Liver (tissue), 9 donors: ENCODE measurements around the gene PRR15L. TPM values are rescaled to one million over a fixed set of nuclear protein-coding genes. Genes with fewer than 3 reads are reported as not detected.
A peak's percentile ranks its signal among the peaks of the same experiment; 100 is the strongest.

Experiments
- DNase-seq: peaks from one replicate; pipeline ENCODE4 v3.0.0-alpha.2; 2017; ENCODE audit warnings: low spot score
- H3K27ac ChIP-seq, 2 donors: one replicate each; pipeline ENCODE4 v1.7.0; 2013; ENCODE audit warnings: inconsistent platforms in 2 of 2, low read length in 2 of 2, control low read depth in 1 of 2, low read depth in 1 of 2, mild to moderate bottlenecking in 1 of 2
- H3K27me3 ChIP-seq, 4 donors: one replicate each; pipeline versions ENCODE4 v1.6.1 to v1.7.0; 2013; ENCODE audit warnings: low read length in 3 of 4, inconsistent platforms in 1 of 4, mild to moderate bottlenecking in 1 of 4, moderate library complexity in 1 of 4; ENCODE audit not compliant: control insufficient read depth in 4 of 4, insufficient read depth in 4 of 4
- H3K36me3 ChIP-seq, 4 donors: one replicate each; pipeline versions ENCODE4 v1.6.1 to v1.7.0; 2013; ENCODE audit warnings: low read length in 3 of 4, mild to moderate bottlenecking in 3 of 4, low read depth in 1 of 4, moderate library complexity in 1 of 4; ENCODE audit not compliant: control insufficient read depth in 4 of 4, insufficient read depth in 3 of 4
- H3K4me1 ChIP-seq, 4 donors: one replicate each; pipeline versions ENCODE4 v1.6.1 to v1.7.0; 2013; ENCODE audit warnings: low read length in 3 of 4, mild to moderate bottlenecking in 3 of 4, moderate library complexity in 1 of 4; ENCODE audit not compliant: control insufficient read depth in 4 of 4, insufficient read depth in 4 of 4
- H3K4me3 ChIP-seq, 3 donors: one replicate each; pipeline versions ENCODE4 v1.6.1 to v1.7.0; 2013; ENCODE audit warnings: low read length in 3 of 3, control low read depth in 1 of 3, low read depth in 1 of 3, mild to moderate bottlenecking in 1 of 3
- H3K9ac ChIP-seq, 2 donors: one replicate each; pipeline ENCODE4 v1.7.0; 2013; ENCODE audit warnings: low read length in 2 of 2, mild to moderate bottlenecking in 2 of 2, moderate library complexity in 2 of 2, control low read depth in 1 of 2, low read depth in 1 of 2
- H3K9me3 ChIP-seq, 4 donors: one replicate each; pipeline versions ENCODE4 v1.6.1 to v1.7.0; 2013; ENCODE audit warnings: low read length in 3 of 4; ENCODE audit not compliant: control insufficient read depth in 4 of 4
- ATF3 ChIP-seq: IDR thresholded peaks from 2 replicates; pipeline ENCODE4 v1.6.1; 2016; ENCODE audit warnings: antibody characterized with exemption
- CTCF ChIP-seq: fragments of 150-350 bp; IDR thresholded peaks from 2 replicates; pipeline ENCODE4 v1.5.1; 2017; ENCODE audit warnings: improper control_type of control experiment, low read depth, low read length; ENCODE audit not compliant: missing input control
- EGR1 ChIP-seq, 2 donors: IDR thresholded peaks; 2 replicates each; pipeline ENCODE4 v1.6.1; 2016 to 2018; ENCODE audit warnings: antibody characterized with exemption in 2 of 2, low read depth in 2 of 2
- FOXA1 ChIP-seq: IDR thresholded peaks from 2 replicates; pipeline ENCODE4 v1.6.1; 2016; ENCODE audit warnings: antibody characterized with exemption
- GABPA ChIP-seq, 2 donors: IDR thresholded peaks in 1 of 2; conservative IDR thresholded peaks in 1 of 2; 2 replicates each; pipeline ENCODE4 v1.6.1; 2016; ENCODE audit warnings: antibody characterized with exemption in 2 of 2, mild to moderate bottlenecking in 1 of 2, moderate library complexity in 1 of 2
- HNF4A ChIP-seq, 2 donors: conservative IDR thresholded peaks; 2 replicates each; pipeline ENCODE4 v1.6.1; 2016; ENCODE audit warnings: antibody characterized with exemption in 2 of 2, mild to moderate bottlenecking in 2 of 2
- HNF4G ChIP-seq: IDR thresholded peaks from 2 replicates; pipeline ENCODE4 v1.6.1; 2016; ENCODE audit warnings: antibody characterized with exemption
- JUND ChIP-seq, 2 donors: IDR thresholded peaks; 2 replicates each; pipeline ENCODE4 v1.6.1; 2016; ENCODE audit warnings: antibody characterized with exemption in 2 of 2
- NR2F2 ChIP-seq: IDR thresholded peaks from 2 replicates; pipeline ENCODE4 v1.6.1; 2016; ENCODE audit warnings: antibody characterized with exemption
- RAD21 ChIP-seq, 2 donors: IDR thresholded peaks; 2 replicates each; pipeline ENCODE4 v1.6.1; 2016; ENCODE audit warnings: antibody characterized with exemption in 2 of 2, mild to moderate bottlenecking in 2 of 2
- SP1 ChIP-seq: IDR thresholded peaks from 2 replicates; pipeline ENCODE4 v1.6.1; 2018; ENCODE audit warnings: antibody characterized with exemption, mild to moderate bottlenecking
- TAF1 ChIP-seq: conservative IDR thresholded peaks from 2 replicates; pipeline ENCODE4 v1.6.1; 2016; ENCODE audit warnings: antibody characterized with exemption, mild to moderate bottlenecking
- YY1 ChIP-seq: IDR thresholded peaks from 2 replicates; pipeline ENCODE4 v1.6.1; 2016; ENCODE audit warnings: antibody characterized with exemption, mild to moderate bottlenecking
- WGBS: extraction: QIAGEN DNeasy Blood & Tissue Kit; methylation state at CpG from one replicate; pipeline ENCODE4 v1.1.7; 2013; 5-methylcytosine and 5-hydroxymethylcytosine counted together
- polyA plus RNA-seq, 2 donors: library from polyadenylated mRNA; stranded (reverse) in 1 of 2; unstranded in 1 of 2; fragments of 200-250 nt in 1 of 2; fragments of >200 nt in 1 of 2; fragmentation: Nextera tagmentation in 1 of 2; extraction: Ambion mirVana in 1 of 2; gene quantifications; one replicate each; pipeline versions ENCODE4 v1.2.1 to v1.2.3, GENCODE V29; 2013 to 2015
- total RNA-seq, 2 donors: library from RNA; depleted of rRNA; stranded (reverse); fragments of >200 nt; gene quantifications; one replicate each; pipeline ENCODE4 v1.2.3, GENCODE V29; 2014
- donor health status: healthy.
- donor health status: healthy.
- donor health status: healthy.
- donor health status: healthy.
- donor health status: healthy.

Gene PRR15L
- total and polyA plus RNA-seq, 4 donors, result 0.83 to 11.0 (median 1.9) TPM

GRCh38 chr17:47969930-47970724, 12.4 kb upstream of the PRR15L start:
- H3K9ac ChIP-seq, result peak overlapping the region in 1 of 2 donors; percentile 21
- no peak for TF ChIP-seq FOXA1
- TF ChIP-seq GABPA (IDR thresholded peaks at IDR 0.05 in 1 of 2, conservative IDR thresholded peaks at IDR 0.05 in 1 of 2), result no peak

GRCh38 chr17:47968836-47969235, 11.2 kb upstream of the PRR15L start:
- WGBS, result 89% methylated on average over 5 of the region's 5 CpGs
- TF ChIP-seq HNF4G (no peak), JUND (IDR thresholded peaks at IDR 0.05) (no peak), NR2F2 (no peak), ATF3 (no peak), TAF1 (no peak), RAD21 (IDR thresholded peaks at IDR 0.05) (no peak), SP1 (no peak)
- DNase-seq, result no peak
- Histone ChIP-seq H3K27me3 (no peaks in the 10 kb centered on the region), H3K4me1 (peaks cover 1 to 33% (median 19%) of the 10 kb centered on the region in 4 donors), H3K27ac (no peak overlapping the region), H3K36me3 (peaks cover 0 to 6% (median 4%) of the 10 kb centered on the region in 4 donors), H3K4me3 (no peak overlapping the region), H3K9me3 (no peaks in the 10 kb centered on the region), H3K9ac (no peak overlapping the region)

More at GRCh38 chr17:47969930-47970724, 12.4 kb upstream of the PRR15L start:
- peaks cover 1 to 33% (median 19%) of the 10 kb centered on the region in 4 donors for H3K4me1 ChIP-seq
- peaks cover 0 to 18% (median 12%) of the 10 kb centered on the region in 4 donors for H3K36me3 ChIP-seq
- no peaks in the 10 kb centered on the region for H3K9me3 ChIP-seq
- peak overlapping the region in 2 of 3 donors; percentile 10 to 20 for H3K4me3 ChIP-seq
- H3K27me3 ChIP-seq, result no peaks in the 10 kb centered on the region
- no peak for DNase-seq
- H3K27ac ChIP-seq, result peak overlapping the region in 1 of 2 donors; percentile 9
- WGBS, result 47% methylated on average over 15 of the region's 15 CpGs

- peaks cover 1 to 33% (median 19%) of the 10 kb centered on the region in 4 donors for H3K4me1 ChIP-seq
- no peak overlapping the region for H3K9ac ChIP-seq
- no peak overlapping the region for H3K27ac ChIP-seq
- no peak overlapping the region for H3K4me3 ChIP-seq
- no peaks in the 10 kb centered on the region for H3K9me3 ChIP-seq
- H3K36me3 ChIP-seq, result no peaks in the 10 kb centered on the region
- TF ChIP-seq JUND (IDR thresholded peaks at IDR 0.05), result no peak
- no peak for TF ChIP-seq HNF4G
- TF ChIP-seq YY1, result no peak
- no peak for TF ChIP-seq HNF4A (conservative IDR thresholded peaks at IDR 0.05)
- TF ChIP-seq ATF3, result no peak
- no peak for TF ChIP-seq FOXA1
- TF ChIP-seq EGR1 (IDR thresholded peaks at IDR 0.05; ENCODE audit: low read depth in 2 of 2), result no peak
- no peak for TF ChIP-seq CTCF
- WGBS, result 71% methylated on average over 5 of the region's 5 CpGs
- H3K27me3 ChIP-seq, result no peaks in the 10 kb centered on the region
- no peak for DNase-seq
Measured at GRCh38 chr17:47967607-47968252, 10.0 kb upstream of the PRR15L start.
